Pulmonary artery endothelial cell (primary cell): ENCODE results near the gene KDELR3. TPM values are rescaled to one million over a fixed set of nuclear protein-coding genes. Genes with fewer than 3 reads are reported as not detected.

Source experiments
- DNase-seq: peaks from one replicate; pipeline ENCODE4 v3.0.0-alpha.2; 2011; ENCODE audit warnings: low read depth, low spot score
- total RNA-seq: library from RNA; depleted of rRNA; stranded (reverse); fragments of >200 nt; gene quantifications from 2 replicates; pipeline ENCODE4 v1.2.3, GENCODE V29; 2014

The KDELR3 gene
- total RNA-seq, 1 donor from 2014 or later: 41.7 TPM

GRCh38 chr22:38513063-38513462 lies 45.2 kb downstream of the KDELR3 start:
- DNase-seq: no peak

- DNase-seq: no peak
Measured at GRCh38 chr22:38518620-38519019, 50.7 kb downstream of the KDELR3 start.

- no peak for DNase-seq
Measured at GRCh38 chr22:38519453-38520250, 51.8 kb downstream of the KDELR3 start.

- DNase-seq: no peak
Measured at GRCh38 chr22:38523029-38523428, 55.1 kb downstream of the KDELR3 start.

DNA sequence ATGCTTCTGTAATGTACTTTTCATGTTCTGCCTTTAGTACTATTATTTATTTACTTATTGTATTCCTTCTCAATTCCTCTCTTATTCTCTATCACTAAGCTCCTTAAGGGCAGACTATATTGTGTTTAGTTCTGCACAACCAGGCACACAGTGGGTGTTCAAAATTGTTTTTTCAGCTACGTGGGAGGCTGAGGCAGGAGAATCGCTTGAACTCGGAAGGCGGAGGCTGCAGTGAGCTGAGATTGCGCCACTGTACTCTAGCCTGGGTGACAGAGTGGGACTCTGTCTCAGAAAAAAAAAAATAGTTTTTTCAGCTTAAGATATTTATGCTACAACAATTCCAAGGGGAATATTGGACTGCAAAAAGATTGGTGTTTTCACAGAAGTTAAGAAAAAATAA lies 55.6 kb downstream of the KDELR3 start:
- no peak for DNase-seq

- DNase-seq: no peak
Measured at GRCh38 chr22:38524429-38524828, 56.5 kb downstream of the KDELR3 start.

DNA sequence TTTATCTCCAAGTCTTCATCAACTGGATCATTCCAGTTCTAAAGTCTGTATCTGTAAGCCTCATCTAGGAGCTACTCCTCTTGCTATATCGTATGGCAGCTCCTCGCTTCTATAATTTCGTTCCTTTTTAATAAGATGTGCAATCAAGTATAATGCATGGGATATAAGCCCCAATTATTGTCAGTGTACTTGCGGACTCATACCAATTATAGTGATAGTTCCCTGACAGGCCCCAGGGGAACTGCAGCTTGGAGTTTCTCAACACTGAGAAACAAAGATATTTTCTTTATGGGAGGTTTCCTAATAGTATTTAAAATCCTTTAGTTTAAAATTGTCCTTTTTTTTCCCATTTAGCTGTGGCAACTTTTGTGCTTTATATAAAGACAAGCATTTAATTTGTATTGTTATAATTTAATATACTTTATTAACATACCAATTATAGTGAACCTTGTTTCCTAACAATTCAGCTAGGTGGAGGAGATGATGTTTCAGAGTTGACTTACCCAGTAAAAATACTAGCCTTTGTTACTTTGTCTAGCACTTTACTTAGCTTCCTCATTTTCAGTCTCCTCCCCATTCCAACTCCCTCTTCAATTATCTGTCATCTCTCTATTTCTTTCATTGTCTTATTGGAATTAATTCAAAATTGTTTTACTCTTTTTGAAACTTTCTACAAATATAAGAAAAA lies 63.5 kb downstream of the KDELR3 start:
- DNase-seq: no peak

Other genes starting within 250 kb of the KDELR3 start
- 28.5 and 43.7 TPM in 2 replicates for gene TMEM184B, start 195.1 kb upstream of the KDELR3 start, total RNA-seq
- gene CSNK1E, start 150.7 kb upstream of the KDELR3 start, total RNA-seq: 123 and 124 TPM in 2 replicates
- gene KCNJ4, start 12.9 kb upstream of the KDELR3 start, total RNA-seq: not detected in 2 replicates
- gene DDX17, start 38.2 kb downstream of the KDELR3 start, total RNA-seq: 392 and 663 TPM in 2 replicates
- 2.2 and 3.1 TPM in 2 replicates for gene DMC1, start 102.1 kb downstream of the KDELR3 start, total RNA-seq
- gene FAM227A, start 188.3 kb downstream of the KDELR3 start, total RNA-seq: 0.46 and 0.71 TPM in 2 replicates
- gene CBY1, start 188.5 kb downstream of the KDELR3 start, total RNA-seq: 25.2 and 28.0 TPM in 2 replicates
- 98.5 and 102 TPM in 2 replicates for gene TOMM22, start 213.9 kb downstream of the KDELR3 start, total RNA-seq
- gene JOSD1, start 232.8 kb downstream of the KDELR3 start, total RNA-seq: 85.1 and 95.2 TPM in 2 replicates
- gene GTPBP1, start 237.8 kb downstream of the KDELR3 start, total RNA-seq: 26.4 and 33.3 TPM in 2 replicates